Stomach (tissue), 4 donors: ENCODE data around the gene DHRS7.

ENCODE experiments used
- CTCF ChIP-seq, 7 experiments: fragments of 450-650 bp in 4 of 7; fragments of 200-600 bp in 3 of 7; sonication (generic) in 3 of 7; IDR thresholded peaks; one replicate each; pipeline ENCODE4 v1.5.1; 2016 to 2019; ENCODE audit warnings: antibody characterized with exemption in 7 of 7, control low read depth in 2 of 7, mild to moderate bottlenecking in 1 of 7
- POLR2A ChIP-seq, 4 donors: fragments of 450-650 bp; IDR thresholded peaks; one replicate each; pipeline ENCODE4 v1.6.1; 2016; ENCODE audit warnings: antibody characterized with exemption in 4 of 4, control low read depth in 2 of 4, mild to moderate bottlenecking in 1 of 4, moderate library complexity in 1 of 4
- POLR2AphosphoS5 ChIP-seq, 3 donors: sonication (generic); formaldehyde crosslinking; IDR thresholded peaks; one replicate each; pipeline ENCODE4 v1.6.1; 2016; ENCODE audit warnings: antibody characterized with exemption in 3 of 3

DNA sequence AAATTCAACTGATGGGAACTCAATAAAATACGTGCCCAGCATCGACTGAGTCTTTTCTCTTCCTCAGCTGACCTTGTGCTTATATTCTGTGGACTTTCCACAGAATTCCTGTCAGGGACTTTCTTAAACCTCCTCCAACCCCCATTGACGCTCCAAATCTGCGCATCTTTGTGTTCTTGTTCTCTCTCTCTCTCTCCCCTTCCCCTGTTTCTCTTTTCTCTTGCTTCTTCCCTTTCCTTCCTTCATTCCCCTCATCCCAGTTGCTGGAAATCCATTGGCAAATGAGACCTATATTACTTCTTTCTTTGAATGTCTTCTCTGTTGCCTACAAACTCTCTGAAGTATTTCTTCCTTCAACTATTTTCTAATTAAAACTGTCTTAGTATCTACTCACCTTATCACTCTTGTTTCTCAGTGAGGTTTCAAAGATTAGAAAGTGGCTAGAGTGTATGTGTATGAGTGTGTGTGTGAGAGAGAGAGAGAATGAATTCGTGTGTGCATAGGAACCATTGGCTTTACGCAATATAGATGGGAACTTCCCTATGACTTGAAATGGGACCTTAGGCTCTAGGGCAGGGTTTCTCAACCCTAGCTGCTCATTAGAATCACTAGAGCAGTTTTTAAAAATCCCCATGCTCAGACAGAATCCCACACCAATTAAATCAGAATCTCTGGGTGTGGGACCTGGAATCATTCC is 41.8 kb upstream of the DHRS7 start:
- TF ChIP-seq POLR2AphosphoS5 (IDR thresholded peaks at IDR 0.05) = no peak
- TF ChIP-seq CTCF (IDR thresholded peaks at IDR 0.05) = no peak
- TF ChIP-seq POLR2A (IDR thresholded peaks at IDR 0.05) = no peak
